HepG2 (cell line): ENCODE results near the gene DDX46. TPM values are rescaled to one million over a fixed set of nuclear protein-coding genes. Genes with fewer than 3 reads are reported as not detected.

ENCODE experiments used
- DPF2 ChIP-seq: sonication (generic); formaldehyde crosslinking; IDR thresholded peaks from 2 replicates; pipeline ENCODE4 v1.4.0; 2020; ENCODE audit warnings: mild to moderate bottlenecking, low read depth, missing genetic modification reagents, borderline replicate concordance
- HOXA3 ChIP-seq: sonication (generic); formaldehyde crosslinking; IDR thresholded peaks from 2 replicates; pipeline ENCODE4 v1.5.0; 2020; ENCODE audit warnings: missing genetic modification reagents
- PTBP1 ChIP-seq: fragments of 200-400 bp; formaldehyde crosslinking; IDR thresholded peaks from 2 replicates; pipeline ENCODE4 v1.6.1; 2018; ENCODE audit warnings: low read length, low read depth; ENCODE audit not compliant: poor library complexity, severe bottlenecking
- RBAK ChIP-seq: sonication (generic); formaldehyde crosslinking; IDR thresholded peaks from 2 replicates; pipeline ENCODE4 v1.5.1; 2020; ENCODE audit warnings: mild to moderate bottlenecking, missing genetic modification reagents
- RFX5 ChIP-seq: IDR thresholded peaks from 2 replicates; pipeline ENCODE4 v1.6.1; 2011; ENCODE audit warnings: low read depth, low read length, improper control_type of control experiment
- RNF2 ChIP-seq: fragments of 450-650 bp; conservative IDR thresholded peaks from 2 replicates; pipeline ENCODE4 v1.6.1; 2016; ENCODE audit warnings: low read depth
- RXRA ChIP-seq: sonication (generic); formaldehyde crosslinking; IDR thresholded peaks from 2 replicates; pipeline ENCODE4 v1.5.1; 2020; ENCODE audit warnings: missing genetic modification reagents
- SAFB2 ChIP-seq: sonication (generic); formaldehyde crosslinking; IDR thresholded peaks from 2 replicates; pipeline ENCODE4 v1.5.1; 2020; ENCODE audit warnings: missing genetic modification reagents, low read depth, mild to moderate bottlenecking, borderline replicate concordance
- SIN3A ChIP-seq: IDR thresholded peaks from 2 replicates; pipeline ENCODE4 v1.6.1; 2011; ENCODE audit warnings: low read depth, mild to moderate bottlenecking, control low read depth, low read length, borderline replicate concordance
- SPEN ChIP-seq: sonication (generic); formaldehyde crosslinking; IDR thresholded peaks from 2 replicates; pipeline ENCODE4 v1.5.1; 2020; ENCODE audit warnings: low read depth, mild to moderate bottlenecking, missing genetic modification reagents
- SRF ChIP-seq: IDR thresholded peaks from 2 replicates; pipeline ENCODE4 v1.6.1; 2011; ENCODE audit warnings: mild to moderate bottlenecking, low read depth, low read length, moderate library complexity
- ZFP37 ChIP-seq: sonication (generic); formaldehyde crosslinking; IDR thresholded peaks from 2 replicates; pipeline ENCODE4 v1.4.0; 2020; ENCODE audit warnings: missing genetic modification reagents, borderline replicate concordance
- ZNF331 ChIP-seq: sonication (generic); formaldehyde crosslinking; IDR thresholded peaks from 2 replicates; pipeline ENCODE4 v1.4.0; 2020; ENCODE audit warnings: missing genetic modification reagents
- ZNF577 ChIP-seq: sonication (generic); formaldehyde crosslinking; IDR thresholded peaks from 2 replicates; pipeline ENCODE4 v1.4.0; 2020; ENCODE audit warnings: mild to moderate bottlenecking, low read depth, missing genetic modification reagents, borderline replicate concordance
- ZNF589 ChIP-seq: sonication (generic); formaldehyde crosslinking; conservative IDR thresholded peaks from 2 replicates; pipeline ENCODE4 v1.8.0; 2022; ENCODE audit warnings: mild to moderate bottlenecking, moderate library complexity, missing genetic modification reagents
- ZNF703 ChIP-seq: sonication (generic); formaldehyde crosslinking; IDR thresholded peaks from 2 replicates; pipeline ENCODE4 v1.5.1; 2020; ENCODE audit warnings: missing genetic modification reagents, mild to moderate bottlenecking, moderate library complexity, borderline replicate concordance
- ZNF883 ChIP-seq: sonication (generic); formaldehyde crosslinking; IDR thresholded peaks from 2 replicates; pipeline ENCODE4 v1.5.1; 2020; ENCODE audit warnings: mild to moderate bottlenecking, missing genetic modification reagents; ENCODE audit errors: not compliant biosample characterization
- ZSCAN21 ChIP-seq: sonication (generic); formaldehyde crosslinking; IDR thresholded peaks from 2 replicates; pipeline ENCODE4 v1.8.0; 2022; ENCODE audit warnings: mild to moderate bottlenecking, missing genetic modification reagents, moderate library complexity, borderline replicate concordance
- polyA plus RNA-seq, 8 experiments: library from polyadenylated mRNA; depleted of rRNA in 3 of 8; stranded (reverse) in 7 of 8; unstranded in 1 of 8; fragments of >200 nt; fragmentation: Illumina TruSeq in 4 of 8; extraction: Trizol in 4 of 8; gene quantifications; 2 replicates each; pipeline versions ENCODE4 v1.2.1 to v1.2.3, GENCODE V29; 2011 to 2016; ENCODE audit warnings: low read depth in 4 of 8, missing spikeins in 1 of 8, mixed read lengths in 1 of 8; ENCODE audit not compliant: insufficient read depth in 1 of 8
- total RNA-seq, 5 experiments: library from RNA; depleted of rRNA; stranded (reverse); fragments of >200 nt; fragmentation: Illumina TruSeq; extraction: Trizol; gene quantifications; 2 replicates each; pipeline ENCODE4 v1.2.3, GENCODE V29; 2016; ENCODE audit warnings: low read depth in 1 of 5
- TF ChIP-seq, protein P1 (sequence below): sonication (generic); formaldehyde crosslinking; IDR thresholded peaks from 2 replicates; pipeline ENCODE4 v1.8.0; 2022; ENCODE audit warnings: mild to moderate bottlenecking, missing genetic modification reagents
- TF ChIP-seq, protein P2 (sequence below): sonication (generic); formaldehyde crosslinking; IDR thresholded peaks from 2 replicates; pipeline ENCODE4 v1.5.1; 2020; ENCODE audit warnings: mild to moderate bottlenecking, missing genetic modification reagents, borderline replicate concordance
- TF ChIP-seq, protein P3 (sequence below): fragments of 450-650 bp; IDR thresholded peaks from 2 replicates; pipeline ENCODE4 v1.6.1; 2017
- TF ChIP-seq, protein P4 (sequence below): IDR thresholded peaks from 2 replicates; pipeline ENCODE4 v1.6.1; 2018; ENCODE audit warnings: missing genetic modification reagents, mild to moderate bottlenecking, missing compliant biosample characterization
- TF ChIP-seq, protein P5 (sequence below): sonication (generic); formaldehyde crosslinking; IDR thresholded peaks from 2 replicates; pipeline ENCODE4 v1.5.0; 2020; ENCODE audit warnings: missing genetic modification reagents

The DDX46 gene
- total and polyA plus RNA-seq, 2 of the 13 experiments (the other 11 are each of a cell fraction or from before 2014, with no cell fraction given) = 27.3 to 59.3 TPM

DNA sequence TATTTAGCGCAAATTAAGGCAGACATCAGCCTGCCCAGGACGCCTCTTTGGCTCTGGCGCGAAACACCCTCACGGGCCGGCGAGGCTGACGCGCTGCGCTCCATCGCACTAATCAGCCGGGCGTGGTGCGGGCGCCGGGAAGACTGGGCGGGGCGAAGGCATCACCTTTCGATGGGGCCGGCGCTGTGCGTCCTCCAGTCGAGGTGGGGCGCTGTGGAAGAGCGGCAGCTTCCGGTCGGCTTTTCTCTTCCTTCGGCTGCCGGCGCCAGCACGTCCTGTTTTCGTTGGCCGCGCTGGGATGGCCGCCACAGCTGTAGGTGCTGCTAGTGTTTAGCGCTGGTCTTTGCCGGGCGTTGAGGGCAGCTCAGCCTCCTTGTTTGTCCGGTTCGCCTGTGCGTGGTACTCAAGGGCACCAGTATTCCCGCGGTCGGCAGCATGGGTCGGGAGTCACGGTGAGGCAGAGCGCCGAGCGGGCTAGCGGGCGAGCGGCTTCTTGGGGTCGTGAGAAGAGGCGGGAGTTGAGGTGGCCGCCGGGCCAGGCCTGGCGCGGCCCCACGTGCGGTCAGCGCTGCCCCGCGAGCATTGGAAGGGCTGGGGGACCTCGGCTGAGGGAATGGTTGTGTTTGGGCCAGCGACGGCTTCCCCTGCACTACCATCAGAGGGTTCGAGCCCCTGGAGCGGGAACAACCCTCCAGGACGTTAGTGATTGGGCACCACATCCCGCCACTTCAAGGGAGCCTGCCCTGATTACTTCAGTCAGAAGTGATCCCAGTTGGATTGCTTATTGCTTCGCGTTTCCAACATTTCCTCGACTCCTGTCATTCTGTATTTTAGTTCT is at the start of gene DDX46 (continued):
- TF ChIP-seq, protein P1, sequence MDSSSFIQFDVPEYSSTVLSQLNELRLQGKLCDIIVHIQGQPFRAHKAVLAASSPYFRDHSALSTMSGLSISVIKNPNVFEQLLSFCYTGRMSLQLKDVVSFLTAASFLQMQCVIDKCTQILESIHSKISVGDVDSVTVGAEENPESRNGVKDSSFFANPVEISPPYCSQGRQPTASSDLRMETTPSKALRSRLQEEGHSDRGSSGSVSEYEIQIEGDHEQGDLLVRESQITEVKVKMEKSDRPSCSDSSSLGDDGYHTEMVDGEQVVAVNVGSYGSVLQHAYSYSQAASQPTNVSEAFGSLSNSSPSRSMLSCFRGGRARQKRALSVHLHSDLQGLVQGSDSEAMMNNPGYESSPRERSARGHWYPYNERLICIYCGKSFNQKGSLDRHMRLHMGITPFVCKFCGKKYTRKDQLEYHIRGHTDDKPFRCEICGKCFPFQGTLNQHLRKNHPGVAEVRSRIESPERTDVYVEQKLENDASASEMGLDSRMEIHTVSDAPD (CRISPR knock-in tag) = peak; percentile 59; the same call in 1 of the 2 replicates
- TF ChIP-seq PTBP1 = peak; percentile 37
- peak; percentile 91 for TF ChIP-seq ZSCAN21
- TF ChIP-seq RBAK (CRISPR knock-in tag) = 0 out of 2 replicates have a peak, but pooled peaks have one; percentile 24
- TF ChIP-seq DPF2 (CRISPR knock-in tag) = no peak
- peak; percentile 40 for TF ChIP-seq RNF2
- TF ChIP-seq SAFB2 (CRISPR knock-in tag) = peak; percentile 85; the same call in 1 of the 2 replicates
- TF ChIP-seq ZNF577 (CRISPR knock-in tag) = no peak
- TF ChIP-seq, protein P2, sequence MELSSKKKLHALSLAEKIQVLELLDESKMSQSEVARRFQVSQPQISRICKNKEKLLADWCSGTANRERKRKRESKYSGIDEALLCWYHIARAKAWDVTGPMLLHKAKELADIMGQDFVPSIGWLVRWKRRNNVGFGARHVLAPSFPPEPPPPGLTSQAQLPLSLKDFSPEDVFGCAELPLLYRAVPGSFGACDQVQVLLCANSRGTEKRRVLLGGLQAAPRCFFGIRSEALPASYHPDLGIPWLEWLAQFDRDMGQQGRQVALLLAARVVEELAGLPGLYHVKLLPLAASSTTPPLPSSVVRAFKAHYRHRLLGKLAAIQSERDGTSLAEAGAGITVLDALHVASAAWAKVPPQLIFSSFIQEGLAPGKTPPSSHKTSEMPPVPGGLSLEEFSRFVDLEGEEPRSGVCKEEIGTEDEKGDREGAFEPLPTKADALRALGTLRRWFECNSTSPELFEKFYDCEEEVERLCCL (CRISPR knock-in tag) = peak; percentile 72; the same call in 1 of the 2 replicates
- TF ChIP-seq, protein P3, sequence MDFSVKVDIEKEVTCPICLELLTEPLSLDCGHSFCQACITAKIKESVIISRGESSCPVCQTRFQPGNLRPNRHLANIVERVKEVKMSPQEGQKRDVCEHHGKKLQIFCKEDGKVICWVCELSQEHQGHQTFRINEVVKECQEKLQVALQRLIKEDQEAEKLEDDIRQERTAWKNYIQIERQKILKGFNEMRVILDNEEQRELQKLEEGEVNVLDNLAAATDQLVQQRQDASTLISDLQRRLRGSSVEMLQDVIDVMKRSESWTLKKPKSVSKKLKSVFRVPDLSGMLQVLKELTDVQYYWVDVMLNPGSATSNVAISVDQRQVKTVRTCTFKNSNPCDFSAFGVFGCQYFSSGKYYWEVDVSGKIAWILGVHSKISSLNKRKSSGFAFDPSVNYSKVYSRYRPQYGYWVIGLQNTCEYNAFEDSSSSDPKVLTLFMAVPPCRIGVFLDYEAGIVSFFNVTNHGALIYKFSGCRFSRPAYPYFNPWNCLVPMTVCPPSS = no peak
- TF ChIP-seq RXRA (CRISPR knock-in tag) = peak; percentile 76; the same call in 1 of the 2 replicates
- peak; percentile 84; the same call in 1 of the 2 replicates for TF ChIP-seq ZFP37 (CRISPR knock-in tag)
- TF ChIP-seq ZNF331 (CRISPR knock-in tag) = peak; percentile 91
- TF ChIP-seq, protein P4, sequence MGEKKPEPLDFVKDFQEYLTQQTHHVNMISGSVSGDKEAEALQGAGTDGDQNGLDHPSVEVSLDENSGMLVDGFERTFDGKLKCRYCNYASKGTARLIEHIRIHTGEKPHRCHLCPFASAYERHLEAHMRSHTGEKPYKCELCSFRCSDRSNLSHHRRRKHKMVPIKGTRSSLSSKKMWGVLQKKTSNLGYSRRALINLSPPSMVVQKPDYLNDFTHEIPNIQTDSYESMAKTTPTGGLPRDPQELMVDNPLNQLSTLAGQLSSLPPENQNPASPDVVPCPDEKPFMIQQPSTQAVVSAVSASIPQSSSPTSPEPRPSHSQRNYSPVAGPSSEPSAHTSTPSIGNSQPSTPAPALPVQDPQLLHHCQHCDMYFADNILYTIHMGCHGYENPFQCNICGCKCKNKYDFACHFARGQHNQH (CRISPR knock-in tag) = peak; percentile 87
- TF ChIP-seq, protein P5, sequence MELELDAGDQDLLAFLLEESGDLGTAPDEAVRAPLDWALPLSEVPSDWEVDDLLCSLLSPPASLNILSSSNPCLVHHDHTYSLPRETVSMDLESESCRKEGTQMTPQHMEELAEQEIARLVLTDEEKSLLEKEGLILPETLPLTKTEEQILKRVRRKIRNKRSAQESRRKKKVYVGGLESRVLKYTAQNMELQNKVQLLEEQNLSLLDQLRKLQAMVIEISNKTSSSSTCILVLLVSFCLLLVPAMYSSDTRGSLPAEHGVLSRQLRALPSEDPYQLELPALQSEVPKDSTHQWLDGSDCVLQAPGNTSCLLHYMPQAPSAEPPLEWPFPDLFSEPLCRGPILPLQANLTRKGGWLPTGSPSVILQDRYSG = no peak
- TF ChIP-seq ZNF589 = peak; percentile 80; the same call in 1 of the 2 replicates
- peak; percentile 97 for TF ChIP-seq SPEN
- peak; percentile 98 for TF ChIP-seq HOXA3
- TF ChIP-seq ZNF883 (CRISPR knock-in tag) = no peak
- no peak for TF ChIP-seq SRF
- peak; percentile 91 for TF ChIP-seq SIN3A
- TF ChIP-seq ZNF703 (CRISPR knock-in tag) = peak; percentile 71; the same call in 1 of the 2 replicates
- no peak; the same call in none of the 2 replicates for TF ChIP-seq RFX5
